ENCODE results near the gene TRIM41.

Gene TRIM41

GRCh38 chr5:181191526-181192336 lies 31.4 kb upstream of the TRIM41 start:
- TF ChIP-seq MAX (IDR thresholded peaks at IDR 0.05; ENCODE audit: low read depth, low read length) (peak; percentile 42), POLR2A (IDR thresholded peaks at IDR 0.05; ENCODE audit: extremely low read depth, insufficient read length) (peak; percentile 72), MYC (IDR thresholded peaks at IDR 0.05; ENCODE audit: low read depth, low read length) (peak; percentile 64)
- TF ChIP-seq, protein P1, sequence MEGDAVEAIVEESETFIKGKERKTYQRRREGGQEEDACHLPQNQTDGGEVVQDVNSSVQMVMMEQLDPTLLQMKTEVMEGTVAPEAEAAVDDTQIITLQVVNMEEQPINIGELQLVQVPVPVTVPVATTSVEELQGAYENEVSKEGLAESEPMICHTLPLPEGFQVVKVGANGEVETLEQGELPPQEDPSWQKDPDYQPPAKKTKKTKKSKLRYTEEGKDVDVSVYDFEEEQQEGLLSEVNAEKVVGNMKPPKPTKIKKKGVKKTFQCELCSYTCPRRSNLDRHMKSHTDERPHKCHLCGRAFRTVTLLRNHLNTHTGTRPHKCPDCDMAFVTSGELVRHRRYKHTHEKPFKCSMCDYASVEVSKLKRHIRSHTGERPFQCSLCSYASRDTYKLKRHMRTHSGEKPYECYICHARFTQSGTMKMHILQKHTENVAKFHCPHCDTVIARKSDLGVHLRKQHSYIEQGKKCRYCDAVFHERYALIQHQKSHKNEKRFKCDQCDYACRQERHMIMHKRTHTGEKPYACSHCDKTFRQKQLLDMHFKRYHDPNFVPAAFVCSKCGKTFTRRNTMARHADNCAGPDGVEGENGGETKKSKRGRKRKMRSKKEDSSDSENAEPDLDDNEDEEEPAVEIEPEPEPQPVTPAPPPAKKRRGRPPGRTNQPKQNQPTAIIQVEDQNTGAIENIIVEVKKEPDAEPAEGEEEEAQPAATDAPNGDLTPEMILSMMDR (IDR thresholded peaks at IDR 0.05; ENCODE audit: low read depth, low read length): no peak
- DNase-seq (ENCODE audit: low read depth): peak; percentile 95
- H3K4me3 ChIP-seq (ENCODE audit: low read depth, low read length): peak overlapping the region; percentile 76

DNA sequence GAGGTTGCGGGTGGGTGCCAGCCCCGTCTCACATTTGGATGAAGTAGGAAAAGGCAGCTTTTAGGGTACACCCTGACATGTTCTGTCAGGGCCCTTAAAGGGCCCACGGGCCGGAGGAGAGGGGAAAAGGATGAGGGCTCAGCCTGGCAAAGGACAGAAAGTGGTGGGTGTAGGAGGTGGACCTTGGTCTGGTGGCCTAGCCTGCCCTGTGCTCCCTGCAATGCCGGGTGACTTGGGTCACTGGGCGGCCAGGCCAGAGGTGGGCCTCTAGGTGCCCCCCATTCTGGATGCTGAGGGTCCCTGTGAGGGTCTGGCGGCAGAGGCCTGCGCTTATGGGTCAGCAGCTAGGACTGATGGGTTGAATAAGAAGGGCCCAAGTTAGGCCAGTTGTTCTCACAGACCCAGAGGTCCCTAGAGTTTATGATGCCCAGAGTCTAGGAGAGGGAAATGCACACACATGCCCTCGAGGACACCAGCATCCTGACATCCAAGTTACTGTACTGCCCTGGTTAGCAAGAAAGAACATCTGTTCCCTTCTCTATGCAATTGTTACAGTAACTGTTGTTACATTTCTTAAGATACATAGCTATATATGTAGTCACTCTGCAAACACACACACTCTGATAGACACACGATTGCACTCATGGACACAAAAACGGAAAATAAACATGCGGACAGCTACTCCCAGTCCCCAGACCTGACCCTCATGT lies 30.6 kb upstream of the TRIM41 start:
- TF ChIP-seq, protein P1 (IDR thresholded peaks at IDR 0.05; ENCODE audit: low read depth, low read length): no peak
- TF ChIP-seq POLR2A (IDR thresholded peaks at IDR 0.05; ENCODE audit: extremely low read depth, insufficient read length) (no peak), MAX (IDR thresholded peaks at IDR 0.05; ENCODE audit: low read depth, low read length) (no peak), MYC (IDR thresholded peaks at IDR 0.05; ENCODE audit: low read depth, low read length) (no peak)
- no peak for DNase-seq (ENCODE audit: low read depth)
- H3K4me3 ChIP-seq (ENCODE audit: low read depth, low read length): peak overlapping the region; percentile 72

GRCh38 chr5:181193656-181194055 lies 29.4 kb upstream of the TRIM41 start:
- DNase-seq (ENCODE audit: low read depth): no peak
- no peak overlapping the region for H3K4me3 ChIP-seq (ENCODE audit: low read depth, low read length)
- no peak for TF ChIP-seq MYC (IDR thresholded peaks at IDR 0.05; ENCODE audit: low read depth, low read length)
- TF ChIP-seq, protein P1 (IDR thresholded peaks at IDR 0.05; ENCODE audit: low read depth, low read length): no peak
- TF ChIP-seq MAX (IDR thresholded peaks at IDR 0.05; ENCODE audit: low read depth, low read length): no peak
- no peak for TF ChIP-seq POLR2A (IDR thresholded peaks at IDR 0.05; ENCODE audit: extremely low read depth, insufficient read length)

DNA sequence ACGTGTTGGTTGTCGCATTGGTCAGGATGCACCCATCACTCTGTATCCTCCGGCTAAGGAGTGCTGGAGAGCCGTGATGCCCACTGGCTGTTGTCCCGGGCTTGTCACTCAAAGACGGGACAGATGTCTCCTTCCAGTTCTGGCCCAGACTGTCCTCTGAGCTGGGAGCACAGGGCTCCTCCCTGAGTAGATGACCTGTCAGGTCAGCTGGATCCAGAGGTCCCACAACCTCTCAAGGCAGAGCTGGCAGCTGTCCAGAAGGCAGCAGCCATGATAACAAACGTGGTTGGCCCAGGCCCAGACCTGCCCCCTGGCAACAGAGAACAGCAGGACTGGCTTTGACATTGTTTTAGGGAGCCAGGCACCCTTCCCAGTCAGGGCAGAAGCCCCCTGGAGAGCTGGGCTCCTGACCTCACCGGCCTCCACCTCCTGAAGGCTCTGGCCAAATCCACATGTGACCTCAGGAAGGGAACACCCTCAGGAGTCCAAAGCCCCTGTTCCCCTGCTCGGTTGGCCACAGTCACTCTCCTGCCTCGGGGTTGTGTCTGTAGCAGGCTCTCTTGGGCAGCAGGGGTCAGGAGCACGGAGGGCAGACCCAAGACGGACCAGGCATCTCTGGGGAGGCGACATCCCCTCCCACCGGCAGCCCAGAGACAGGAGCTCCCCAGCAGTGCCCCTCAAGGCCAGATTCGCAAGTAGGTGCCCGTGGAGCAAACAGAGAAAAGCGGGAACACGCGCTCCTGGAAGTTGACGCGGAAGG lies 28.4 kb upstream of the TRIM41 start:
- H3K4me3 ChIP-seq (ENCODE audit: low read depth, low read length): no peak overlapping the region
- TF ChIP-seq, protein P1 (IDR thresholded peaks at IDR 0.05; ENCODE audit: low read depth, low read length): no peak
- no peak for TF ChIP-seq MAX (IDR thresholded peaks at IDR 0.05; ENCODE audit: low read depth, low read length)
- DNase-seq (ENCODE audit: low read depth): no peak

DNA sequence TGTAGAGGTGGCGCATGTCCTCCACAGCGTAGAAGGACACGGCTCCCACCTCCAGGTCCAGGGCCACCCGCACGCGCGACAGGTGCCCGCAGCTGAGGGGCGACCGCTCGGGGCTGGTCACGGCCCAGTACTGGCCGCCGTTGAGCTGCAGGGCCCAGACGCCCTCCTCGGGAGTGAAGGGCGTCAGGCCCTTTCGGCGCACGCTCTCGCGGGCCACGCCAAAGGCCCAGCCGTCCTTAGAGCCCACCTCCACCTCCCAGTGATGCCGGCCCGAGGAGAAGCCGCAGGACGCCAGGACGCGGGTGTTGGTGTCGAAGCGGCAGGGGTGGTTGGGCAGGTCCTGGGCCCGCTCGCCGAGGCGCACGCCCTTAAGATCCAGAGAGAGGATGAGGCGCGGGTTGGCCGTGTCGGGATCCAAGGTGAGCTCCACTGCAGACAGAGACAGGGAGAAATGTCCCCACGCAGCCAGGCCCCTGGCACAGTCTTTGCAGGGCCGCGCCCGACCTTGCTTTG lies 27.8 kb upstream of the TRIM41 start:
- no peak for DNase-seq (ENCODE audit: low read depth)
- no peak overlapping the region for H3K4me3 ChIP-seq (ENCODE audit: low read depth, low read length)
- TF ChIP-seq POLR2A (IDR thresholded peaks at IDR 0.05; ENCODE audit: extremely low read depth, insufficient read length) (no peak), MAX (IDR thresholded peaks at IDR 0.05; ENCODE audit: low read depth, low read length) (no peak), MYC (IDR thresholded peaks at IDR 0.05; ENCODE audit: low read depth, low read length) (no peak)
- TF ChIP-seq, protein P1 (IDR thresholded peaks at IDR 0.05; ENCODE audit: low read depth, low read length): no peak

Data from NB4 (cell line).